HEK293T (cell line): Measurements from ENCODE around the gene NEK4.

Experiments
- ARNT ChIP-seq: fragments of 450-650 bp; IDR thresholded peaks from 2 replicates; pipeline ENCODE4 v1.6.1; 2017; ENCODE audit warnings: mild to moderate bottlenecking
- BHLHE40 ChIP-seq: fragments of 450-650 bp; IDR thresholded peaks from 2 replicates; pipeline ENCODE4 v1.6.1; 2016; ENCODE audit warnings: mild to moderate bottlenecking, moderate library complexity, borderline replicate concordance
- CTBP1 ChIP-seq: fragments of 450-650 bp; IDR thresholded peaks from 2 replicates; pipeline ENCODE4 v1.6.1; 2016; ENCODE audit warnings: borderline replicate concordance
- ELF4 ChIP-seq: fragments of 450-650 bp; IDR thresholded peaks from 2 replicates; pipeline ENCODE4 v1.6.1; 2017; ENCODE audit warnings: antibody characterized with exemption
- FOXM1 ChIP-seq: fragments of 450-650 bp; IDR thresholded peaks from 2 replicates; pipeline ENCODE4 v1.6.1; 2017; ENCODE audit warnings: mild to moderate bottlenecking, borderline replicate concordance
- HDGF ChIP-seq: fragments of 450-650 bp; IDR thresholded peaks from 2 replicates; pipeline ENCODE4 v1.6.1; 2017; ENCODE audit warnings: antibody characterized with exemption, borderline replicate concordance
- L3MBTL2 ChIP-seq: fragments of 450-650 bp; conservative IDR thresholded peaks from 2 replicates; pipeline ENCODE4 v1.6.1; 2016; ENCODE audit warnings: mild to moderate bottlenecking
- LEF1 ChIP-seq: fragments of 450-650 bp; IDR thresholded peaks from 2 replicates; pipeline ENCODE4 v1.6.1; 2017; ENCODE audit warnings: mild to moderate bottlenecking, borderline replicate concordance
- NFRKB ChIP-seq: fragments of 450-650 bp; IDR thresholded peaks from 2 replicates; pipeline ENCODE4 v1.6.1; 2016; ENCODE audit warnings: mild to moderate bottlenecking, moderate library complexity
- PKNOX1 ChIP-seq: fragments of 450-650 bp; IDR thresholded peaks from 2 replicates; pipeline ENCODE4 v1.6.1; 2016
- SP1 ChIP-seq: fragments of 450-650 bp; IDR thresholded peaks from 2 replicates; pipeline ENCODE4 v1.6.1; 2017
- SUZ12 ChIP-seq: fragments of 450-650 bp; IDR thresholded peaks from 2 replicates; pipeline ENCODE4 v1.6.1; 2016; ENCODE audit warnings: mild to moderate bottlenecking
- TARDBP ChIP-seq: fragments of 450-650 bp; IDR thresholded peaks from 2 replicates; pipeline ENCODE4 v1.6.1; 2016
- ZNF384 ChIP-seq: fragments of 450-650 bp; IDR thresholded peaks from 2 replicates; pipeline ENCODE4 v1.6.1; 2016

- no peak for TF ChIP-seq CTBP1
- no peak for TF ChIP-seq SUZ12
- TF ChIP-seq FOXM1 = no peak
- no peak for TF ChIP-seq ELF4
- no peak for TF ChIP-seq BHLHE40
- no peak for TF ChIP-seq SP1
- TF ChIP-seq ARNT = no peak
- TF ChIP-seq HDGF = no peak
- TF ChIP-seq TARDBP = no peak
- TF ChIP-seq NFRKB = no peak
- no peak for TF ChIP-seq PKNOX1
- no peak for TF ChIP-seq LEF1
- no peak for TF ChIP-seq L3MBTL2
- no peak for TF ChIP-seq ZNF384
These were observed 37.4 kb downstream of the NEK4 start for GRCh38 chr3:52733256-52733891.
